HG03565 (cell line): ENCODE data around the gene COL16A1.

ENCODE experiments used
- ATAC-seq: cut with Tn5 transposase; IDR thresholded peaks from one replicate; pipeline ENCODE4 v1.9.1; 2021; ENCODE audit warnings: mild to moderate bottlenecking, moderate library complexity; ENCODE audit not compliant: unreplicated experiment

COL16A1 gene

GRCh38 chr1:31668303-31668883, 35.4 kb downstream of the COL16A1 start:
- ATAC-seq, result no peak

- no peak for ATAC-seq
Measured at GRCh38 chr1:31667065-31667785, 36.6 kb downstream of the COL16A1 start.

- ATAC-seq, result no peak
Measured at GRCh38 chr1:31666263-31666963, 37.4 kb downstream of the COL16A1 start.

DNA sequence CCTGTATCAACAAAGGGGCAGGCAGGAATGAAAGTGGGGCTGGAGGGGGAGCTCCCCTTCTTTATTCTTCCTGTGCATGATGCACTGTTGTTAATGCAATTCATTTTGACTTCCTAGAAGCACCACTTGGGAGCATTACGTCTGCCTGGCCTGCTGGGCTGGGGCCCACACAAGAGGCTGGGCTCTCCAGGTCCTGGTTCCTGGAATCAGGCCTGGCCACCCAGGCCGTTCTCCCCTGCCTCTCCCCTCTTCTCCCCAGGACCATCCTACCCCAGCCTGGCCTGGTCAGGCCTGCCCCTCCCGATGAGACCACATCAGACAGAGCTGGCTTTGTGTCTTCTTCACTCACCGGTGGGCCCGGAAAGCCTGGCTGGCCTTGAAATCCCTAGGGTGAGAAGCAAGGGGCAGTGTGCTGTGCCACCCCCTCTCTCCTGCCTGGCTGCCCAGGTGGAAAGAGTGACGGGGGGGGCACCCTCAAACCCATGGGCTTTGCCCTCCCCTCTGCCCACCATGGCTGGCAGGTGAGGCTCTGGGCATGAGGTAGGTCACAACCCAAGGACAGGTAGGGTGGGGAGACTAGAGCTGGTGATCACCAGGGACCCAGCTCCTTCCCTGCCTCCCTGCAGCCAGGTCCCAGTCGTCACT, 38.5 kb downstream of the COL16A1 start:
- no peak for ATAC-seq

DNA sequence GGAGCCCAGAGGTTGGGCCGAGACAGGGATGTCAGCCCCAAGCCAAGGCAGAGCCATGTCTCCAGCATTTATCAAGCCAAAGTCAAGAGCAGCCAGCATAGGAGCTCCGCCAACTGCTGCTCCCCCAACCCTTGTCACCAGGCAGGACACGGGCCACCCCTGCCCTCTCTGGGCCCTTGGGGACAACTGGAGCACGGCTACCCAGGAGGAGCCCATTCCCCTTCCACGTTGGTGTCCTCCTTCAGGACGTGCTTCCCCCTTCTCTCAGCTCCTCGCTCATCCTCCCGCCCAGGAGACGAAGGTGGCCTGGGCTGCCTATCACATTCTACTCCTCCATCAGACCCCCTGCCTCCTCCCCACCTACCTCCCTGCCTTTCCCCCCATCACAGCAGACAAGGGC, 39.3 kb downstream of the COL16A1 start:
- no peak for ATAC-seq

GRCh38 chr1:31663622-31664452, 40.0 kb downstream of the COL16A1 start:
- ATAC-seq, result no peak

- ATAC-seq, result no peak
Measured at GRCh38 chr1:31662463-31662862, 41.4 kb downstream of the COL16A1 start.

GRCh38 chr1:31661856-31662255, 42.0 kb downstream of the COL16A1 start:
- no peak for ATAC-seq

DNA sequence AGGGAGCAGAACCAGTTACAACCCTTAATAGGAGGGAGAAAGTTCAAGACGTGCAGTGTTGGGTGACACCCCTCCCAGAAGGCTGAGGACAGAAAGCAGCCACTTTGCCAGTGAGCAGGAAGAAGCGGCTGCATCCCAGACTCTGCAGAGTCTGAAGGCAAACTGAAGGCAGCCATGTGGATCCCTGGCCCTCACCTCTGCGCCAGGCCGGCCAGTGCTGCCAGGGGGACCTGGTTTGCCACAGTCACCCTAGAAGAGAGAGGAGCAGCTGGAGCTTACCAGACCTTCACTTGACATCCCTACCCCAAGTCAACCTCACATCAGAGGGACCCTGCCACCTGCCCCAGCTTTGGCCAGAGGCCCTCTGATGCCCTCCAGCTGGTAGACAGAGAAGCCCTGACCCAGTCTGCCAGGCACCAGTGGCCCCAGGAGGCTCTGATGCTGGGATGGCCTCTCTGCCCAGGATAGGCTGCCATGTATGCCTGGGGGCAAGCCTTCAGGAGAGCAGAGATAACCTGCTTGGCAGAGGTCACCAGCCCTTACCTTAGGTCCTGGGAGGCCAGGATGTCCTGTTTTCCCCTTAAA, 42.9 kb downstream of the COL16A1 start:
- no peak for ATAC-seq

- no peak for ATAC-seq
Measured at GRCh38 chr1:31659889-31660288, 43.9 kb downstream of the COL16A1 start.

- ATAC-seq, result no peak
Measured at GRCh38 chr1:31658721-31659120, 45.1 kb downstream of the COL16A1 start.

GRCh38 chr1:31657972-31658510, 45.8 kb downstream of the COL16A1 start:
- ATAC-seq, result no peak

DNA sequence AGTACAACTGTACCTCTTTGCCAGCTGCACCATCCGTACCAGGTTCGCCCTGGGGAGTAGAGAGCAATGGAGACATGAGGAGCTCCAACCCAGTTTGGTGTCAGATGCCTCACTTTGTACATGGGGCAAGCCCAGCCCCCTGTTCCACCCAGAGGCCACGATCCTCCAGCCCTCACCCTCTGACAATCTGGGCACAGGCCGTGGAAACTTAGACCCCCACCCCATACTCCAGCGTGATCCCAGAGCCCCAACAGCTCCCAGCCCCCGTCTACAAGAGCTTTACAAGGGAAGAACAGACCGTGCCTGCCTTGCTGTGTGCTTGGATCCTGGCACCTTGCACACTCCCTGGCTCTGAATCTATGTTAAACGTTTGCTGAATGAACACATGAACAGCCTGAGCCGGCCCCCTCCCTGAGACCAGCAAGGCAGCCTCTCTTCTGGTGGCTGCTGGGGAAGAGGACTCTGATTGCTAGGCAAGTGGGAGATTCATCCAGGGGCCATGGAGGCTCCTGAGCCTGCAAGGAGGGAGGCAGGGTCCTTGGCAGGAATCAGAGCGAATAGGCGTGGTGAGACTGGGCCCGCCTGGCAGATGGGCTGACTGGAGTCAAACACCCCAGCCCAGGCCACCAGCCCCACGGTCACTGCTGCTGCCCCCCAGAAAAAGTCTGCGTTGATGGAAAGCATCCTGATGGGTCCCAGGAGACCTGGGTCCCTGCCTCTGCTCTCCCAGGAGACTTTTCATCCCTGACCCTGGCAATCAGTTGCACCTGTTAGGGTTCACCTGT, 46.6 kb downstream of the COL16A1 start:
- ATAC-seq, result no peak

- no peak for ATAC-seq
Measured at GRCh38 chr1:31655756-31656155, 48.1 kb downstream of the COL16A1 start.

DNA sequence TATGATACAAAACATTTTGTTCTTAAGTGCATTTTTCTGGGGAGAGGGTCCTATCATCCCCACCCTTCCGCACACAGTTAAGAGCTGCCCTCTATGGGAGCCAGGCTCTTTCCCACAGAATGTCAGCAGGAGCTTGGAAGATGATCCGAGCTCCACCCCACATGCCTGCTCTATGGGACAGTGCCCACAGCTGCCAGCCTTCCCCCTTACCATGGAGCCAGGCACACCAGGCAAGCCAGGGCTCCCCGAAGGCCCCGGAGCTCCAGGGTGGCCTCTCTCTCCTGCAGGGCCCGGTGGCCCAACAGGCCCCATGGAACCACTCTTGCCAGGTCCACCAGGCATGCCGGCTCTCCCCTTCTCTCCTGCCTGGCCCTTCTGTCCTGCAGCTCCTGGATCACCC, 48.7 kb downstream of the COL16A1 start:
- no peak for ATAC-seq

GRCh38 chr1:31654474-31654776, 49.4 kb downstream of the COL16A1 start:
- no peak for ATAC-seq

GRCh38 chr1:31653717-31654473, 49.9 kb downstream of the COL16A1 start:
- ATAC-seq, result no peak

DNA sequence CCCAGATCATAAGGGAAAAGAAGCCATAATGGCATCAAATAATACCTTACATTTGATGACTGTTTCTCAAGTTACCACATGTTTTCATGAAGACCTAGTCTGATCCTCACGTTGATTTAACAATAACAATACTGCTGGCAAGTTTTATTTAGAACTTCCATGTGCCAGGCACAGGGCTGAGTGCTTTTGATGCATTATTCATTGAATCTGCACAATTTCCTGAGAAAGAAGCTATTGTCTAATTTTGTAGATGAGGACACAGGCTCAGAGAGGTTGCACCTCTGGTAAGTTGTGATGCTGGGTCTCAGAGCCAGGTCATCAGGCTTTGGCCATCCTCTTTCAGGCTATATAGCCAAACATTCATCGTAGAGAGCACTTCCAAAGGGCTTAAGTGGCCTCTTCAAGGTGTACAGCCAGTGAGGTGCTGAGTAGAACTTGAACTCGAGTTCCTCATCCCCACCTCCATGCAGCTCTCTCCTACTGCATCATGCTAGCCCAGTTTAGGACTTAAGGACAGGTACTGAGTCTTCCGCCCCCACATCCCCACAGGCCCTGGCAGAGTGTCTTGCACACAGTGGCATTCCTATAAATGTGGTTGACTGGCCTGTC, 50.8 kb downstream of the COL16A1 start:
- no peak for ATAC-seq
